ENCODE results near the gene LRP2. TPM values are rescaled to one million over a fixed set of nuclear protein-coding genes. Genes with fewer than 3 reads are reported as not detected.

The LRP2 gene
- total and polyA plus RNA-seq, 4 donors: 0.19 to 5.7 (median 0.40) TPM

DNA sequence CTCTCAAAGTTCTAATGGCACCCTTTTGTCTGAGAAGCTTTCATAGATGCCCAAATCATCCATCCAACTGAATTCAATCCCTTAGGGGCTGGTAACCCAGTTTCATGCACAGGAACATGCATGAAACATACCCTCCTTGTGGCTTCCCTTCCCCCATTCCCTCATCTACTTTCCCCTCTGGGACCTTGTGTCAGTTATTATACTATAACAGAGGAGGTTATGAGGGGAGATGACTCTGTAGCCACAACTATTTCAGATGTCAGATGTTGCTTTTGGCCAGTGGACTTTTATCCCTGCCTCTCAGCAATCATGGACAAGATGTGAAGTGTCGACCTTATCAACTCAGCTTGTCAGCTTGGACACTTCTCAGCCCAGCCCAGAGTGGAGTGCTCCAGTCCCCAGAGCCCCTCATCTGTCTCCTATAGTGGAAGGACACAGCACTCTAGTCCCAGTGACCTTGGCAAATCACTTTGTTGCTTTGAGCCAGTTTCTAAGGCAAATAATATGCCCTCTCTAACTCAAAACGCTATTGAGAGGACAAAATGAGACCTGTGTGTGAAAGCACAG, 284.6 kb downstream of the LRP2 start:
- no peaks in the 10 kb centered on the region for H3K27me3 ChIP-seq (ENCODE audit: control insufficient read depth in 4 of 4, insufficient read depth in 4 of 4, low read length in 3 of 4)
- H3K27ac ChIP-seq (ENCODE audit: low read depth in 1 of 2, low read length in 2 of 2): no peak overlapping the region
- H3K4me1 ChIP-seq (ENCODE audit: control insufficient read depth in 4 of 4, insufficient read depth in 4 of 4, low read length in 3 of 4): peaks cover 5 to 29% (median 7%) of the 10 kb centered on the region in 4 donors
- H3K9me3 ChIP-seq (ENCODE audit: control insufficient read depth in 4 of 4, low read length in 3 of 4): no peaks in the 10 kb centered on the region
- 25% methylated on average over 2 of the region's 2 CpGs for WGBS
- H3K9ac ChIP-seq (ENCODE audit: low read depth in 1 of 2, low read length in 2 of 2): no peak overlapping the region
- no peak for DNase-seq (ENCODE audit: low spot score)
- no peaks in the 10 kb centered on the region for H3K36me3 ChIP-seq (ENCODE audit: control insufficient read depth in 4 of 4, insufficient read depth in 3 of 4, low read depth in 1 of 4, low read length in 3 of 4)
- H3K4me3 ChIP-seq (ENCODE audit: low read depth in 1 of 3, low read length in 3 of 3): no peak overlapping the region
- TF ChIP-seq CTCF (IDR thresholded peaks at IDR 0.05; ENCODE audit: low read depth, low read length, missing input control) (no peak), EGR1 (IDR thresholded peaks at IDR 0.05; ENCODE audit: low read depth in 2 of 2) (no peak), REST (IDR thresholded peaks at IDR 0.05) (no peak), FOXA1 (IDR thresholded peaks at IDR 0.05) (no peak), YY1 (IDR thresholded peaks at IDR 0.05) (no peak), JUND (IDR thresholded peaks at IDR 0.05) (no peak), FOXA2 (IDR thresholded peaks at IDR 0.05) (no peak), NR2F2 (IDR thresholded peaks at IDR 0.05) (no peak), HNF4A (conservative IDR thresholded peaks at IDR 0.05) (no peak)

Other genes with a start within 250 kb of the LRP2 start
- 1 to 10 TPM; 2.1 TPM for gene BBS5, start 117.0 kb upstream of the LRP2 start, total RNA-seq
- 1 to 10 TPM; 1.7 to 2.5 TPM for gene BBS5, start 117.0 kb upstream of the LRP2 start, polyA plus RNA-seq
- gene KLHL41, start 147.2 kb upstream of the LRP2 start, total RNA-seq: under 1 TPM; 0.23 to 0.33 TPM
- gene KLHL41, start 147.2 kb upstream of the LRP2 start, polyA plus RNA-seq: under 1 TPM; 0.10 to 0.28 TPM
- gene FASTKD1, start 211.3 kb upstream of the LRP2 start, total RNA-seq: 10 to 100 TPM; 17.1 to 20.7 TPM
- 10 to 100 TPM in 1 of 2 donors, 1 to 10 TPM in 1; 6.7 to 15.3 TPM for gene FASTKD1, start 211.3 kb upstream of the LRP2 start, polyA plus RNA-seq
- gene PPIG, start 221.8 kb upstream of the LRP2 start, total RNA-seq: 10 to 100 TPM; 18.8 to 29.7 TPM
- 10 to 100 TPM; 15.2 to 49.3 TPM for gene PPIG, start 221.8 kb upstream of the LRP2 start, polyA plus RNA-seq

Data from liver (tissue), 9 donors.